ENCODE data around the gene LIN37.
A peak's percentile ranks its signal among the peaks of the same experiment; 100 is the strongest.

The LIN37 gene

DNA sequence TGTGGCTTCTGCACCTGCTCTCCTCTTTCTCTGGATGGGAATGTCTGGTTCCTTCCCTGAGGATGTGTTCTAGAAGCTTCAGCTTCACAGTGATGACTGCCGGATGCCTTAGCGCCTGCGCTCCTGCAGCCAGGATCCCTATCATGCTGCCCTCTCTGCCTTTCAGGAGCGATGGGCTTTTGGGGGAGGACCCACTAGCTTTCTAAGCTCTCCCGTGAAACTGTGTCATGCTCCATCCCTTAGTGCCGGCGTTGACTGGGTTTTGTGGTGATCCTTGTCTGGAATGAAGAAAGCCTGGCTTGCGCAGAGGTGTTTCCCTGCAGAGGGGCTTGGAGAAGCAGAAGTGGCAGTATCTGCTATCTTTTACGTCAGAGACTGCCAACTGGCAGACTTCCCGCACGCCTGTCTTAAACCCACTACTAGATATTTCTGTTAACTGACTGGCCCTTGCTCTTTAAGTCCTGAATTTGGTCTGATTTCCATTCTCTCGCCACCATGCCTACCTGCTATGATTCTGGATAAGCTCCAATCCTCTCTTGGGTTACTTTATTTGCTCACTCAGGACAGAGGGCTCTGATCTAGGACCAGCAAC is 34.4 kb upstream of the LIN37 start:
- TF ChIP-seq POLR2A (IDR thresholded peaks at IDR 0.05; ENCODE audit: low read depth, low read length) (no peak), POLR2AphosphoS5 (IDR thresholded peaks at IDR 0.05; ENCODE audit: low read depth, low read length) (no peak), PAX5 (IDR thresholded peaks at IDR 0.05; ENCODE audit: insufficient read depth, low read length, severe bottlenecking) (no peak), POU2F2 (IDR thresholded peaks at IDR 0.05; ENCODE audit: low read depth, low read length) (no peak), TAF1 (IDR thresholded peaks at IDR 0.05; ENCODE audit: low read depth, low read length) (no peak), SPI1 (IDR thresholded peaks at IDR 0.05; ENCODE audit: low read depth, low read length) (no peak)
- peak; percentile 9 for FAIRE-seq
- no peak for DNase-seq (ENCODE audit: insufficient read length, low spot score)

DNA sequence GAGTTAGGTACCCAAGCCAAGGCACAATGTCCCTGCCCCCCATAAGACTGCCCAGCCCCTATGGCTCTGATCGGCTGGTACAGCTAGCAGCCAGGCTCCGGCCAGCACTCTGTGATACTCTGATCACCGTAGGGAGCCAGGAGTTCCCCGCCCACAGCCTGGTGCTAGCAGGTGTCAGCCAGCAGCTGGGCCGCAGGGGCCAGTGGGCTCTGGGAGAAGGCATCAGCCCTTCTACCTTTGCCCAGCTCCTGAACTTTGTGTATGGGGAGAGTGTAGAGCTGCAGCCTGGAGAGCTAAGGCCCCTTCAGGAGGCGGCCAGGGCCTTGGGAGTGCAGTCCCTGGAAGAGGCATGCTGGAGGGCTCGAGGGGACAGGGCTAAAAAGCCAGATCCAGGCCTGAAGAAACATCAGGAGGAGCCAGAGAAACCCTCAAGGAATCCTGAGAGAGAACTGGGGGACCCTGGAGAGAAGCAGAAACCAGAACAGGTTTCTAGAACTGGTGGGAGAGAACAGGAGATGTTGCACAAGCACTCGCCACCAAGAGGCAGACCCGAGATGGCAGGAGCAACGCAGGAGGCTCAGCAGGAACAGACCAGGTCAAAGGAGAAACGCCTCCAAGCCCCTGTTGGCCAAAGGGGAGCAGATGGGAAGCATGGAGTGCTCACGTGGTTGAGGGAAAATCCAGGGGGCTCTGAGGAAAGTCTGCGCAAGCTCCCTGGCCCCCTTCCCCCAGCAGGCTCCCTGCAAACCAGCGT is 33.6 kb upstream of the LIN37 start:
- TF ChIP-seq POLR2AphosphoS5 (IDR thresholded peaks at IDR 0.05; ENCODE audit: low read depth, low read length): peak; percentile 12; the same call in 1 of the 2 replicates
- no peak for TF ChIP-seq SPI1 (IDR thresholded peaks at IDR 0.05; ENCODE audit: low read depth, low read length)
- FAIRE-seq (peak; percentile 80), DNase-seq (ENCODE audit: insufficient read length, low spot score) (no peak)

DNA sequence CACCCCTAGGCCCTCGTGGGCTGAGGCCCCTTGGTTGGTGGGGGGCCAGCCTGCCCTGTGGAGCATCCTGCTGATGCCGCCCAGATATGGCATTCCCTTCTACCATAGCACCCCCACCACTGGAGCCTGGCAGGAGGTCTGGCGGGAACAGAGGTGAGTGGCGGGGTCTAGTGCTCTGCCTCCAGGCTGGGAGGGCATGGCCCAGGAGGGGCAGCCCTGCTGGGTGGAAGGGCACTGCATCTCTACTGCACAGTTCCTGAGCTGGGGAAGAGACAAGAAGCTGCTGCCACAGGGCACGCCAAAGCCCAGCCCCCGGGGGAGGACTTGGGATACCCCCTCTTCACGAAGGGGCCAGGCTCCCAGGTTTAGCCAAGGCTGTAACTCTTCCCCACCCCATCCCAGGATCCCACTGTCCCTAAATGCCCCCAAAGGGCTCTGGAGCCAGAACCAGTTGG is 33.0 kb upstream of the LIN37 start:
- DNase-seq (ENCODE audit: insufficient read length, low spot score): no peak
- FAIRE-seq: no peak
- no peak for TF ChIP-seq TAF1 (IDR thresholded peaks at IDR 0.05; ENCODE audit: low read depth, low read length)
- TF ChIP-seq POU2F2 (IDR thresholded peaks at IDR 0.05; ENCODE audit: low read depth, low read length): no peak
- no peak for TF ChIP-seq POLR2AphosphoS5 (IDR thresholded peaks at IDR 0.05; ENCODE audit: low read depth, low read length)
- no peak for TF ChIP-seq SPI1 (IDR thresholded peaks at IDR 0.05; ENCODE audit: low read depth, low read length)
- TF ChIP-seq PAX5 (IDR thresholded peaks at IDR 0.05; ENCODE audit: insufficient read depth, low read length, severe bottlenecking): no peak
- TF ChIP-seq POLR2A (IDR thresholded peaks at IDR 0.05; ENCODE audit: low read depth, low read length): no peak

GRCh38 chr19:35715981-35716800 is 32.2 kb upstream of the LIN37 start:
- DNase-seq (ENCODE audit: insufficient read length, low spot score) (no peak), FAIRE-seq (no peak)
- no peak for TF ChIP-seq POU2F2 (IDR thresholded peaks at IDR 0.05; ENCODE audit: low read depth, low read length)
- no peak for TF ChIP-seq TAF1 (IDR thresholded peaks at IDR 0.05; ENCODE audit: low read depth, low read length)
- TF ChIP-seq PAX5 (IDR thresholded peaks at IDR 0.05; ENCODE audit: insufficient read depth, low read length, severe bottlenecking): no peak
- TF ChIP-seq POLR2AphosphoS5 (IDR thresholded peaks at IDR 0.05; ENCODE audit: low read depth, low read length): no peak; the same call in 1 of the 2 replicates
- no peak for TF ChIP-seq SPI1 (IDR thresholded peaks at IDR 0.05; ENCODE audit: low read depth, low read length)
- TF ChIP-seq POLR2A (IDR thresholded peaks at IDR 0.05; ENCODE audit: low read depth, low read length): no peak

DNA sequence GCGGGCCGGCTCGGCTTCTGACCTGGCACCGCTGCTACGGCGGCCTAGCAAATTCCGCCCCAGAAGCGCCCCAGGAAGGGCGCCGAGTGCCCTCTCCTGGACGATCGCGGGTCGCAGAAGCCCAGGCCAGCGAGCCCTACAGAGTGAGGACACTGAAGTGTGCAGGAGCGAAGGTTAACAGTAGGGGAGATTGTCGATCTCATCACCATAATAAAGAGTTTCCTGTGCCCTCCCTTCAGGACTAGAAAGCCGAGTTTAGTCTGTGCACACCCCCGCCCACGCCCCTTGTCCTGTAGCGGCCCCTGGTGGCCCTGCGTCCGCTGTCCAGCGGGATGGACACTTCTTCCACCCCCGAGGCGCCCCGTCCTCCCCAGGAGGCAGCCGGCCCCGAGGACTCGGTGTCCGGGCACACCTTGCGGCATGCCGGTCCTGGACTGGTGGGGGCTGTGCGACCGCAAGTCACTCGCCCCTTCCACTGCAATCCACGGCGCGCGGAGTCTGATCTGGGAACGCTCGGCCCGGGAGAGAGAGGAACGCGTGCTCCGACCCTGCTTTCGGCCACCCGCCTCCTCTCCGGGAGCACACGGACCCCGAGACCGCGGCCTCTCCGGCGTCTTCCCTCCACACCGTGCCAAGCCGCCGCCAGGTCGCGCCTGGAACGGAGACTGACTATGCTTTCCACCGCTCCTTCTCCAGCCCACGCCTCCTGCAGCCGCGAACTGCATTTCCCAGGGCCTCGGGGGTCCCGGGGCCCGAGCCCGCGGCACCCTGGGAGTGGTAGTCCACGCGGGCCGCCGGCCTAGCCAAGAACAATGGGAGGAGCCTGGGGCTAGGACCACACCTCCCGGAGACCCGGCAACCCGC is 31.3 kb upstream of the LIN37 start:
- TF ChIP-seq PAX5 (IDR thresholded peaks at IDR 0.05; ENCODE audit: insufficient read depth, low read length, severe bottlenecking): peak; percentile 1
- peak; percentile 36; the same call in 1 of the 2 replicates for TF ChIP-seq POU2F2 (IDR thresholded peaks at IDR 0.05; ENCODE audit: low read depth, low read length)
- no peak for TF ChIP-seq SPI1 (IDR thresholded peaks at IDR 0.05; ENCODE audit: low read depth, low read length)
- TF ChIP-seq TAF1 (IDR thresholded peaks at IDR 0.05; ENCODE audit: low read depth, low read length): 0 out of 2 replicates have a peak, but pooled peaks have one; percentile 15
- peak; percentile 52 for TF ChIP-seq POLR2A (IDR thresholded peaks at IDR 0.05; ENCODE audit: low read depth, low read length)
- TF ChIP-seq POLR2AphosphoS5 (IDR thresholded peaks at IDR 0.05; ENCODE audit: low read depth, low read length): no peak; the same call in 1 of the 2 replicates
- DNase-seq (ENCODE audit: insufficient read length, low spot score) (no peak), FAIRE-seq (peak; percentile 94)

DNA sequence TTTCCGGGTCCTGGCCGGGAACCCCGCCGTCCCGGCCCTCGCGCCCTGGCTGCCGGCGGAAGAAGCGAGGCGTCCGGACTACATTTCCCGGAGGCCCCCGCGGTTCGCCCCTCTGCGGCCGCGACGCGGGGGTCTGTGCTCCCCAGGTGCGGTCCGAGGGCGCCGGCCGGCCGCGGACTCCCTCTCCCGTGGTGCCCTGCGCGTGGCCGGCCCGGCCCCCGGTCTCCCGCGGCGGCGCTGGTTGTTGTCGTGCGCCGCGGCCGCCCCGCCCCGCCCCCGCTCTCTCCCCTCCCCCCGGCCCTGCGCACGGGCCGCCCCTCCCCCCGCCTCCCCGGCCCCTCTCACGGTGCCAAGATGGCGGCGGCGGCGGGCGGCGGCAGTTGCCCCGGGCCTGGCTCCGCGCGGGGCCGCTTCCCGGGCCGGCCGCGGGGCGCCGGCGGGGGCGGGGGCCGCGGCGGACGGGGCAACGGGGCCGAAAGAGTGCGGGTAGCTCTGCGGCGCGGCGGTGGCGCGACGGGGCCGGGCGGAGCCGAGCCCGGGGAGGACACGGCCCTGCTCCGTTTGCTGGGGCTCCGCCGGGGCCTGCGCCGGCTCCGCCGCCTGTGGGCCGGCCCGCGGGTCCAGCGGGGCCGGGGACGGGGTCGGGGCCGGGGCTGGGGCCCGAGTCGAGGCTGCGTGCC is 30.6 kb upstream of the LIN37 start, which contains the start of gene KMT2B:
KMT2B (plus strand) TSS at position 339 of the 680 bp plus-strand sequence; CDS start at position 355, 16 bp downstream.
- DNase-seq (ENCODE audit: insufficient read length, low spot score) (peak; percentile 99), FAIRE-seq (no peak)
- TF ChIP-seq PAX5 (IDR thresholded peaks at IDR 0.05; ENCODE audit: insufficient read depth, low read length, severe bottlenecking) (no peak), POLR2A (IDR thresholded peaks at IDR 0.05; ENCODE audit: low read depth, low read length) (no peak), TAF1 (IDR thresholded peaks at IDR 0.05; ENCODE audit: low read depth, low read length) (no peak), POLR2AphosphoS5 (IDR thresholded peaks at IDR 0.05; ENCODE audit: low read depth, low read length) (no peak), SPI1 (IDR thresholded peaks at IDR 0.05; ENCODE audit: low read depth, low read length) (no peak), POU2F2 (IDR thresholded peaks at IDR 0.05; ENCODE audit: low read depth, low read length) (no peak)

DNA sequence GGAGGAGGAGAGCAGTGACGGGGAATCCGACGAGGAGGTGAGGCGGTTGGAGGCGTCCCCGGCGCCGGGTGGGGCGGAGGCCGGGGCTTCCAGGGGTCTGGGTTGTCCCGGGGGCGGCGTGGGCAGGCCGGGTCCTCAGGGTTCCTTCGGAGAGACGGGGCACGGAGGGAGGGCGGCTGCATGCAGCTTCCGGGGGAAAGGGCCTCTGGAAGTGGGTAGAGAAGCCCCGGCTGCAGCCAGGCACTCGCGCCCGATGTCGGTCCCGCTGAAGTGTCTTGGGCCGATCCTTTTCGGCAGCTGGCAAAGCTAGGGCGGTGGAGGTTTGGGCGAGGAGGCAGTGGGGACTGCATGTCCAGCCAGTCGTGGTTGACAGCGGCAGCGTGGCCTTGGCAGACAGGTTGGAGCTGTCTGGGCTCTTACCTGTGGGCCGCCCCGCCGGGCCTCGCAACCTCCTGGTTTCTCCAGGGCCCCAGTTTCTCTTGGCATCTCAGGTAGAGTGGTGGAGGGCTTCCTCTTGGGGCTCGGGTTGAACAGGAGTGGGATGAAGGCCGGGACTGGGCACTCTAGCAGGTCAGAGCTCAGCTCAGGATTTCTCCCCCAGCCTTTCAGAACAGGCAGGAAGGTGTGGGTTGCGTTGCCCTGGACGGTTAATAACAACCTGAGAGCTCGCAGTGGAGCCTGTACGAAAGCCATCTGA is 29.9 kb upstream of the LIN37 start:
- FAIRE-seq (peak; percentile 64), DNase-seq (ENCODE audit: insufficient read length, low spot score) (no peak)
- TF ChIP-seq POLR2A (IDR thresholded peaks at IDR 0.05; ENCODE audit: low read depth, low read length) (no peak; the same call in 1 of the 2 replicates), POLR2AphosphoS5 (IDR thresholded peaks at IDR 0.05; ENCODE audit: low read depth, low read length) (peak; percentile 53; the same call in 1 of the 2 replicates)
